Activated T-cell treated with anti-CD3 and anti-CD28 coated beads, Interleukin-2, amount 50 U/mL, for 4 hours (primary cell): ENCODE results near the gene MS4A7. TPM values are rescaled to one million over a fixed set of nuclear protein-coding genes. Genes with fewer than 3 reads are reported as not detected.
A peak's percentile ranks its signal among the peaks of the same experiment; 100 is the strongest.

Experiments used
- ATAC-seq, 2 donors: fragments of 200-7000 bp; cut with Tn5 transposase; one replicate each; pipeline ENCODE4 v1.10.0; 2021
- DNase-seq: peaks from one replicate; pipeline ENCODE4 v3.0.0-alpha.2; 2020
- H3K27me3 Mint-ChIP-seq: one replicate; pipeline ENCODE4 v1.8.0; 2021; ENCODE audit warnings: low read depth, mixed read lengths
- H3K36me3 Mint-ChIP-seq: one replicate; pipeline ENCODE4 v1.8.0; 2022; ENCODE audit warnings: mixed read lengths; ENCODE audit not compliant: insufficient read depth
- H3K4me1 Mint-ChIP-seq: one replicate; pipeline ENCODE4 v1.8.0; 2021; ENCODE audit warnings: low read depth, mixed read lengths
- H3K4me3 Mint-ChIP-seq: one replicate; pipeline ENCODE4 v1.8.0; 2021; ENCODE audit warnings: mild to moderate bottlenecking, moderate library complexity, mixed read lengths
- H3K9me3 Mint-ChIP-seq: one replicate; pipeline ENCODE4 v1.8.0; 2021; ENCODE audit warnings: mixed read lengths
- total RNA-seq, 3 donors: library from RNA; stranded (reverse); gene quantifications; one replicate each; pipeline ENCODE4 v1.2.1, GENCODE V29; 2021

The MS4A7 gene
- total RNA-seq: under 1 TPM in 2 of 3 donors, not detected in 1; 0.14 to 0.45 TPM

- H3K36me3 Mint-ChIP-seq: no peaks in the 10 kb centered on the region
- no peaks in the 10 kb centered on the region for H3K9me3 Mint-ChIP-seq
- peaks cover 5% of the 10 kb centered on the region for H3K4me1 Mint-ChIP-seq
- DNase-seq: no peak
- H3K4me3 Mint-ChIP-seq: no peak within 1 kb of the TSS
- ATAC-seq: no peak
- H3K27me3 Mint-ChIP-seq: peaks cover 31% of the 10 kb centered on the region
Measured at GRCh38 chr11:60378354-60378753, at the start of gene MS4A7. TSS of gene MS4A7 (plus strand) at chr11:60378532. CDS start at chr11:60383142, 4,610 bp downstream.

DNA sequence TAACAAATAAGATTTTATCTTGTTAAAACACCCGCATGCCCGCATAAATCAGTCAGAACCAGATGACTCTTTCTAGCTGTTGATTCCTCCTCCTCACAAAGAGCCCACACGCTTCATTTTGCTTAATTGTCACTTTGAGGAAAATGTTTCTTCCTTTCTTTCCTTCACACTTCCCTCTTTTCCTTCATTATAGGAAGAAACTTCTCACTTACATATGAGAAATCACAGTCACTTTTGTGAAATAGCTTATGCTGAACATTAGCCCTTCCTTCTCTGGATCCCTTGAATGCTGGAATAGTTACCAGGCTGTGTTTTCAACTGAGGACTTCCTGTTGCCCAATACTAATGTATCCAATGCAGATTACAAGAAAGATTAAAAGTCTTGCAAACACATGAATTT lies 45.5 kb upstream of the MS4A7 start:
- H3K4me3 Mint-ChIP-seq: no peak overlapping the region
- no peaks in the 10 kb centered on the region for H3K4me1 Mint-ChIP-seq
- H3K9me3 Mint-ChIP-seq: no peaks in the 10 kb centered on the region

DNA sequence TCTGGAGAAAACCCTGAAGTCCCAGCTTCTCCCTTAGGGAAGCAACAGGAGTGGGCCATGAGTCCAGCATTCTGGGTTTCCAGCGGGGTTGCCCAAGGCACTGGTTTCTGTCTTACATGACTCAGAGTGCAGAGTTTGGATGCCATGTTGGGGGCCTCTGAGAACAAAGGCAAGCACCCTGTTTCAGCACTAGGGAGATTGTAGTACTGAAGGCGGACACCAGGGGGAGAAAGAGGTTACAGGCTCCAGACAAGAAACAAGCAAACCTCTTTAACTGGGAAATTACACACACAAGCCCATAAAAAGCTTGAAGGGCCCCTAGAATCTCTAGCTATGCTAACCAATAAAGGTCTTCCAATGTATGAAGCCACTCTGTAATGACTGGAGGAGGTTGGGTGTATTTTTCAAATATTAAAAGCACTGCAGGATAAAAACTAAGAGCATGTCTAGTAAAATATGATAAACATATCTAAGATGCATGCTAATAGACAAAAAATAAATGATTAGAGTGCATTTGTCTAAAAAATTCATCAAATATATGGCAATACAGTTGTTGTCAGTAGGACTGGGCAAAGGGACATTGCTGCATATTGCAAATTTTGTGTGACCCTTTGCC lies 44.2 kb upstream of the MS4A7 start:
- peak; percentile 63 to 78 for ATAC-seq
- peak; percentile 53 for DNase-seq
- Mint-ChIP-seq H3K4me1 (no peaks in the 10 kb centered on the region), H3K36me3 (no peaks in the 10 kb centered on the region), H3K9me3 (no peaks in the 10 kb centered on the region), H3K4me3 (no peak overlapping the region), H3K27me3 (peaks cover 16% of the 10 kb centered on the region)

More for the DNA sequence above, 45.5 kb upstream of the MS4A7 start:
- H3K36me3 Mint-ChIP-seq: no peaks in the 10 kb centered on the region
- DNase-seq (no peak), ATAC-seq (no peak)
- peaks cover 11% of the 10 kb centered on the region for H3K27me3 Mint-ChIP-seq

DNA sequence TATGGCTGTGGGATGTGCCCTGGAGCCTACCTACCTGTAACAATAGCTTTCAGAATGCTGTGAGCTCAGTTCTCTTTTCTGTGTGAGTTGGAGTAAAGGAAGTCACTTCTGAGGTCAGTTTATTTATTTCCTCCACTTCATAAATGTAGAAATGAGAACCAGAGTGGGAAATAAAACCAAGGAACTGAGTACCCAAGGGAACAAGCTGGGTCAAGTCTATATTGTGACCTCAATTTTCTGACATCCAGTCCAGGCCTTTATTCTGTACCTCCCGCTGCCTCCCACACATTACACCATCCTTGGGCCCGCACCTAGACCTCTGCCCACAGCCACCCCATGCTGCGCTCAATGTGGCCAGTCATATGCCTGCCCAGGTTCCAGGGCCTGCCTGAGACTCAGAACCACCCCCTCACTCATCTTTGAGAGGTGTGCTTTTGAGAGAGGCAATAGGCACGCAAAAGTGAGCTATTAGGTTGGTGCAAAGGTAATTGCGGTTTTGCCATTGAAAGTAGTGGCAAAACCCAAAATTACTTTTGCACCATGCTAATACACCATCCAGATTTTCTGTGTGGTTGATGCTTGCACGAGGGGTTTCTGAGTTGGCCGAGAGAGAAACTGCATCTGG lies 41.5 kb upstream of the MS4A7 start:
- Mint-ChIP-seq H3K4me3 (no peak overlapping the region), H3K9me3 (no peaks in the 10 kb centered on the region), H3K27me3 (peaks cover 18% of the 10 kb centered on the region), H3K36me3 (no peaks in the 10 kb centered on the region), H3K4me1 (no peaks in the 10 kb centered on the region)
- ATAC-seq (no peak), DNase-seq (no peak)

- H3K4me3 Mint-ChIP-seq: no peak overlapping the region
- no peaks in the 10 kb centered on the region for H3K36me3 Mint-ChIP-seq
- H3K9me3 Mint-ChIP-seq: no peaks in the 10 kb centered on the region
- no peak for ATAC-seq
- H3K27me3 Mint-ChIP-seq: peaks cover 19% of the 10 kb centered on the region
- DNase-seq: no peak
- H3K4me1 Mint-ChIP-seq: no peaks in the 10 kb centered on the region
Measured at GRCh38 chr11:60338053-60338452, 40.3 kb upstream of the MS4A7 start.

GRCh38 chr11:60339356-60339755 lies 39.0 kb upstream of the MS4A7 start:
- H3K36me3 Mint-ChIP-seq: no peaks in the 10 kb centered on the region
- no peaks in the 10 kb centered on the region for H3K9me3 Mint-ChIP-seq
- no peak for ATAC-seq
- H3K27me3 Mint-ChIP-seq: peaks cover 21% of the 10 kb centered on the region
- H3K4me1 Mint-ChIP-seq: no peaks in the 10 kb centered on the region
- no peak overlapping the region for H3K4me3 Mint-ChIP-seq
- no peak for DNase-seq

- Mint-ChIP-seq H3K4me3 (no peak overlapping the region), H3K36me3 (no peaks in the 10 kb centered on the region), H3K9me3 (no peaks in the 10 kb centered on the region), H3K27me3 (peaks cover 11% of the 10 kb centered on the region), H3K4me1 (no peaks in the 10 kb centered on the region)
- no peak for DNase-seq
- no peak for ATAC-seq
Measured at GRCh38 chr11:60343094-60343704, 35.1 kb upstream of the MS4A7 start.

- ATAC-seq: no peak
- no peak for DNase-seq
- peaks cover 13% of the 10 kb centered on the region for H3K27me3 Mint-ChIP-seq
- H3K9me3 Mint-ChIP-seq: no peaks in the 10 kb centered on the region
- no peaks in the 10 kb centered on the region for H3K4me1 Mint-ChIP-seq
- H3K36me3 Mint-ChIP-seq: no peaks in the 10 kb centered on the region
- H3K4me3 Mint-ChIP-seq: no peak overlapping the region
Measured at GRCh38 chr11:60344146-60344545, 34.2 kb upstream of the MS4A7 start.

GRCh38 chr11:60345489-60345888 lies 32.8 kb upstream of the MS4A7 start:
- no peak for DNase-seq
- ATAC-seq: no peak
- H3K36me3 Mint-ChIP-seq: no peaks in the 10 kb centered on the region
- H3K9me3 Mint-ChIP-seq: no peaks in the 10 kb centered on the region
- no peaks in the 10 kb centered on the region for H3K4me1 Mint-ChIP-seq
- no peak overlapping the region for H3K4me3 Mint-ChIP-seq
- H3K27me3 Mint-ChIP-seq: peaks cover 13% of the 10 kb centered on the region

DNA sequence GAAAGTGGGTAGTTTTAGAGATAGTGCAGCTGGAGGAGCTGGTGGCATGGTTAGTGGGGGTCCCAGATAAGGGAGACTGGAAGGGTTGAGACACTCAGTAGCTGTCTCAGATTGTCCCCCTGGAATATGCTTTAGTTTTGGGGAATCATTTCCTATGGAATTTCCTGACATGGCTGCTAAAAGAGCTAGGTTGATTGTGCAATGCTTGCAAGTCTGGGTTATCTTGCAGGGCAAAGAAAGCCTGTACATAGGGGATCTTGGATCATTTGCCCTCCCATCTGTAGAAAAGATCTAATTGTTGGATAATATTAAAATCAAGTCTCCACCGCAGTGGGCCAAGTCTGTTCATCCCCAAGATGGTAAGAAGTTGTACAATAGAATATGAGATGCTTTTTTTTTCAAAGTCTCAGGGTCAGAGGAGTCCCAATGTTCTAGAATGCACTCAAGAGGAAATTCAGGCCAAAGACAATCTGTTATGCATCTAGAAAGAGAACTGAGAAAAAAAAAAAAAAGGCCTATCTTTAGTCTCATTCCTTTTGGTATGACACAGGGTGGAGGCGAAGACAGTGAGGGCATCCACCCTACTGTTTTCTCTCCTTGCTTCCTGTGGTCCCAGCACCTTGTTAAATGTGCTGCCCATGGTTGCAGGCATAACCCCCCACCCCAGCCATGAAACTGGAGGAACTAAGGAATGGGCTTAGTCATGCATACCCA lies 31.1 kb upstream of the MS4A7 start:
- Mint-ChIP-seq H3K4me1 (no peaks in the 10 kb centered on the region), H3K36me3 (no peaks in the 10 kb centered on the region), H3K4me3 (no peak overlapping the region), H3K27me3 (peaks cover 11% of the 10 kb centered on the region), H3K9me3 (no peaks in the 10 kb centered on the region)
- no peak for DNase-seq
- ATAC-seq: no peak

DNA sequence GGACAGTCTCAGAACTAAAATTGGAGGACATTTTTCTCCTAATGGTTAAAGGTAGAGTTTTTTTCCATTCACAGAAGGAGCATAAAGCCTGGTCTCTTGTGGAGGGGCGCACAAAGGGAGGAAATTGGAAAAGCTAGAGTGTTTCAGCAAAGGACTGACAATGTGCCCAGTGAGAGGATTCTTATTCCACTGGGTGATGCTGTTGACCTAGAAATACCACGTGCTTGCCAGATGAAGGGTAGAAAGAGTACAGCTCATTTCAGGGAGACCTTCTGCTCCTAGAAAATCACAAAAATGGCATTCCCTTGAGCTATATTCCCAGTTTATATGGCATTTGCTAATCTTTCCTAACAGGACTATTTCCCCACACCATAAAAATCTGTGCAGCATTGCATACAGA lies 30.2 kb upstream of the MS4A7 start:
- H3K36me3 Mint-ChIP-seq: no peaks in the 10 kb centered on the region
- no peaks in the 10 kb centered on the region for H3K9me3 Mint-ChIP-seq
- peaks cover 11% of the 10 kb centered on the region for H3K27me3 Mint-ChIP-seq
- no peaks in the 10 kb centered on the region for H3K4me1 Mint-ChIP-seq
- no peak for ATAC-seq
- no peak for DNase-seq
- H3K4me3 Mint-ChIP-seq: no peak overlapping the region

DNA sequence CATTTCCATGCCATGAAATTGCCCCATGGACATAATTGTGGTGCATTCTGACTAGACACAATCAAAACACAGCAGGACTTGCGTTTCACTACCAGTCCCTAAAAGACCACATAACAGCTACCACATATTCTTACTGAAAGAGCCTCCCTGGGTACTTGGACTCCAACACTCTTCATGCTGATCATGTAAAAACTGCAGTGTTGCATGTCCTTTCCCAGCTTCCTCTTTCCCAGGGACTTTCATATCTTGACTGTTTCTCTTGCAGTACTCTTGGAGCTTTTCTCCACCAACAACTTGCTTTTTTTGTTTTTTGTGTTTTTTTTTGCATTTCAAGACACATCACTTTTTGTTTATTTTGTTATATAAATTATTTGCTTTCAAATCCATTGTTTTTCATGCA lies 28.3 kb upstream of the MS4A7 start:
- Mint-ChIP-seq H3K36me3 (no peaks in the 10 kb centered on the region), H3K4me3 (no peak overlapping the region), H3K27me3 (peaks cover 12% of the 10 kb centered on the region), H3K9me3 (no peaks in the 10 kb centered on the region), H3K4me1 (no peaks in the 10 kb centered on the region)
- DNase-seq (no peak), ATAC-seq (no peak)

DNA sequence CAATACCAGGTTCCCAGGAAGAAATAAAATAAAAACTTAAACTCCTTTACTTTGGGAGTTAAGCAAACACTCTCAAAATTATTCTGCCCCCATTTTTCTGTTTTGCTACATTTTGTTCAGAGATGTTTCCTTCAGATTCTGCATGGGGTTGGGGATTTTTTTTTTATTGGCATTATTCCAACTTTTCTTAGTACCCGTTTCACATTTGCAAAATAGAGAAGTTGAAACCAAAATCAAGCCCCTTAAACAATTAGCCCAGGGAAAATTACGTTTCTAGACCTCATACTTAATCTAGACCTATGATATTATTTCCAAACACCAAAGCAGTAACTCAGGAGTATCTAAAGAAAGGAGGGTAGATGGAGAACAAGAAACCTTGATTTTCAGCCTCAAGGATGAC lies 20.6 kb upstream of the MS4A7 start:
- Mint-ChIP-seq H3K36me3 (no peaks in the 10 kb centered on the region), H3K4me3 (no peak overlapping the region), H3K4me1 (no peaks in the 10 kb centered on the region), H3K27me3 (peaks cover 13% of the 10 kb centered on the region), H3K9me3 (no peaks in the 10 kb centered on the region)
- DNase-seq (no peak), ATAC-seq (no peak)

DNA sequence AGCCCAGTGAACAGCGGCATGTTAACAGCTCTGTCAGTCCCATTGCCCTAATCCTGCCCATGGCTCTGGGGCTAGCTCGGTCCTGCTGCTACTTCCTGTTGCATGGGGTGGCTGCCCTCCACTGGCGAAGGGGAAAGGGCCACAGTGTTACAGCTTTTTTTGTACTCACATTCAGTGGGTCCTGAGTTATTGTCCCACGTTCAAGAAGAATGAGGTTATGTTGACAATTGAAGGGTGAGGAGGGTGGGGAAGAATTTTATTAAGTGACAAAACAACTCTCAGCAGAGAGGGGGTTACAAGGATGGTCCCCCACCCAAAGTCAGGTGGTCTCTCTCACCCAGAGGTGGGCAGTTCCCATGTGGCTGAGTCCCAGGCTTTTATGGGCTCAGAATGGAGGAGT lies 17.7 kb upstream of the MS4A7 start:
- Mint-ChIP-seq H3K4me1 (peaks cover 3% of the 10 kb centered on the region), H3K36me3 (no peaks in the 10 kb centered on the region), H3K9me3 (no peaks in the 10 kb centered on the region), H3K4me3 (no peak overlapping the region), H3K27me3 (peaks cover 20% of the 10 kb centered on the region)
- DNase-seq (no peak), ATAC-seq (no peak)
